Ovary (tissue), 9 donors: ENCODE data around the gene TMTC2. TPM values are rescaled to one million over a fixed set of nuclear protein-coding genes. Genes with fewer than 3 reads are reported as not detected.

Source experiments
- DNase-seq, 5 donors: peaks; one replicate each; pipeline ENCODE4 v3.0.0-alpha.2; 2019 to 2020
- H3K27ac ChIP-seq, 2 donors: fragments of 200-600 bp; one replicate each; pipeline versions ENCODE4 v1.5.1 to v1.8.0; 2019 to 2022
- H3K27me3 ChIP-seq: fragments of 200-600 bp; one replicate; pipeline ENCODE4 v1.8.0; 2022
- H3K36me3 ChIP-seq: fragments of 200-600 bp; sonication (generic); one replicate; pipeline ENCODE4 v1.5.1; 2019
- H3K4me1 ChIP-seq: one replicate; pipeline ENCODE4 v1.8.1; 2013; ENCODE audit warnings: mild to moderate bottlenecking, moderate library complexity; ENCODE audit not compliant: insufficient read depth
- H3K4me3 ChIP-seq: fragments of 200-600 bp; sonication (generic); one replicate; pipeline ENCODE4 v1.5.1; 2017
- H3K9me3 ChIP-seq, 2 donors: fragments of 200-600 bp in 1 of 2; sonication (generic) in 1 of 2; one replicate each; pipeline versions ENCODE4 v1.5.1 to v1.8.1; 2013 to 2019; ENCODE audit warnings: mild to moderate bottlenecking in 1 of 2, moderate library complexity in 1 of 2
- CTCF ChIP-seq, 3 donors: fragments of 450-650 bp in 2 of 3; fragments of 200-600 bp in 1 of 3; IDR thresholded peaks; one replicate each; pipeline versions ENCODE4 v1.5.1 to v1.8.0; 2016 to 2022; ENCODE audit warnings: antibody characterized with exemption in 3 of 3, mild to moderate bottlenecking in 1 of 3
- EP300 ChIP-seq: sonication (generic); formaldehyde crosslinking; IDR thresholded peaks from one replicate; pipeline ENCODE4 v1.6.1; 2017; ENCODE audit warnings: antibody characterized with exemption
- POLR2A ChIP-seq: fragments of 450-650 bp; IDR thresholded peaks from one replicate; pipeline ENCODE4 v1.6.1; 2017; ENCODE audit warnings: antibody characterized with exemption, mild to moderate bottlenecking, moderate library complexity
- WGBS, 3 donors: extraction: QIAGEN DNeasy Blood & Tissue Kit in 1 of 3; methylation state at CpG; one replicate each; pipeline versions ENCODE4 v1.1.5 to v1.1.7; 2013 to 2017; 5-methylcytosine and 5-hydroxymethylcytosine counted together
- intact Hi-C, 4 donors: fragments of 100-400 bp; cut with DNase I; formaldehyde crosslinking; loops; one replicate each; pipeline versions ENCODE4 v1.11.0 to v1.15.1; 2022 to 2023
- polyA plus RNA-seq, 2 donors: library from polyadenylated mRNA; stranded (reverse); fragments of 200-250 nt in 1 of 2; fragments of 350-450 nt in 1 of 2; fragmentation: Illumina TruSeq in 1 of 2; extraction: RNeasy Lipid Tissue Mini Kit (QIAGEN cat#74804) in 1 of 2; gene quantifications; one replicate each; pipeline ENCODE4 v1.2.3, GENCODE V29; 2013 to 2014
- total RNA-seq, 7 donors: library from RNA; depleted of rRNA in 2 of 7; stranded (reverse); fragments of >200 nt in 2 of 7; fragmentation: NEBNext Ultra II Directional in 3 of 7; extraction: Animal tissue kit (Norgen Biotek cat#: 25700) in 3 of 7; gene quantifications; one replicate each; pipeline versions ENCODE4 v1.1.0 to v1.2.4, GENCODE V29; 2016 to 2023
- donor health status: DM: no; HTN: no; CAD: no; lungs with moderate emphysema.
- donor health status: DM: no; HTN: no; CAD: no.
- donor health status: Bipolar disorder and iron deficiency.
- donor health status: DM: yes; HTN: yes; CAD: no.
- donor health status: DM: no; HTN: no; CAD: no.
- donor health status: DM: yes; HTN: yes; CAD: no.

Gene TMTC2
- total and polyA plus RNA-seq, 9 donors = 2.0 to 22.6 (median 5.6) TPM

- no peak for TF ChIP-seq POLR2A
- TF ChIP-seq EP300 = no peak
- TF ChIP-seq CTCF (IDR thresholded peaks at IDR 0.05) = no peak
- Histone ChIP-seq H3K27ac (no peak overlapping the region), H3K4me1 (no peaks in the 10 kb centered on the region), H3K4me3 (no peak overlapping the region), H3K9me3 (no peaks in the 10 kb centered on the region), H3K27me3 (no peaks in the 10 kb centered on the region), H3K36me3 (no peaks in the 10 kb centered on the region)
- no peak for DNase-seq
- intact Hi-C loops = no loop called here
- WGBS, 3 donors = 78 to 85% (median 84%) methylated on average over 1 of the region's 1 CpG
Measured at GRCh38 chr12:83092129-83092528, 405.4 kb downstream of the TMTC2 start.

GRCh38 chr12:83092606-83093005 lies 405.9 kb downstream of the TMTC2 start:
- H3K4me3 ChIP-seq = no peak overlapping the region
- no peak for DNase-seq
- no peaks in the 10 kb centered on the region for H3K4me1 ChIP-seq
- TF ChIP-seq EP300 (no peak), POLR2A (no peak), CTCF (IDR thresholded peaks at IDR 0.05) (no peak)
- WGBS, 3 donors = 83 to 85% (median 84%) methylated on average over 5 of the region's 5 CpGs
- intact Hi-C loops = no loop called here
- no peaks in the 10 kb centered on the region for H3K9me3 ChIP-seq
- H3K27ac ChIP-seq = no peak overlapping the region
- H3K36me3 ChIP-seq = no peaks in the 10 kb centered on the region
- no peaks in the 10 kb centered on the region for H3K27me3 ChIP-seq

GRCh38 chr12:83093426-83093825 lies 406.7 kb downstream of the TMTC2 start:
- WGBS, 3 donors = 61 to 69% (median 65%) methylated on average over 1 of the region's 1 CpG
- Histone ChIP-seq H3K36me3 (no peaks in the 10 kb centered on the region), H3K4me3 (no peak overlapping the region), H3K4me1 (no peaks in the 10 kb centered on the region), H3K9me3 (no peaks in the 10 kb centered on the region), H3K27me3 (no peaks in the 10 kb centered on the region), H3K27ac (no peak overlapping the region)
- intact Hi-C loops = no loop called here
- DNase-seq = no peak
- TF ChIP-seq EP300 (no peak), CTCF (IDR thresholded peaks at IDR 0.05) (no peak)

GRCh38 chr12:83097643-83098342 lies 411.1 kb downstream of the TMTC2 start:
- Histone ChIP-seq H3K4me3 (no peak overlapping the region), H3K9me3 (no peaks in the 10 kb centered on the region), H3K36me3 (no peaks in the 10 kb centered on the region), H3K27ac (no peak overlapping the region), H3K27me3 (no peaks in the 10 kb centered on the region), H3K4me1 (no peaks in the 10 kb centered on the region)
- intact Hi-C loops = no loop called here
- 93% methylated on average over 5 of the region's 5 CpGs for WGBS, 3 donors
- DNase-seq = no peak
- TF ChIP-seq EP300 = no peak
- no peak for TF ChIP-seq POLR2A
- no peak for TF ChIP-seq CTCF (IDR thresholded peaks at IDR 0.05)
